KOPT-K1 (cell line): Measurements from ENCODE around the gene ABHD1.

ENCODE experiments used
- H3K27ac ChIP-seq: fragments of 200-600 bp; sonication (generic); 2 replicates; pipeline ENCODE4 v1.5.1; 2016; ENCODE audit warnings: antibody characterized with exemption, mild to moderate bottlenecking, low read depth, low read length; ENCODE audit not compliant: poor library complexity, severe bottlenecking
- H3K36me3 ChIP-seq: fragments of 200-600 bp; sonication (generic); 2 replicates; pipeline ENCODE4 v1.5.1; 2017; ENCODE audit warnings: antibody characterized with exemption, mild to moderate bottlenecking, low read length, moderate library complexity; ENCODE audit not compliant: insufficient read depth
- H3K9me3 ChIP-seq: fragments of 200-600 bp; sonication (generic); 2 replicates; pipeline ENCODE4 v1.5.1; 2017; ENCODE audit warnings: antibody characterized with exemption, low read length, mild to moderate bottlenecking; ENCODE audit not compliant: insufficient read depth, poor library complexity, severe bottlenecking

ABHD1 gene

GRCh38 chr2:27134781-27135477, 11.3 kb downstream of the ABHD1 start:
- Histone ChIP-seq H3K27ac (peak overlapping the region; percentile 71), H3K9me3 (no peaks in the 10 kb centered on the region), H3K36me3 (peaks cover 32% of the 10 kb centered on the region)

DNA sequence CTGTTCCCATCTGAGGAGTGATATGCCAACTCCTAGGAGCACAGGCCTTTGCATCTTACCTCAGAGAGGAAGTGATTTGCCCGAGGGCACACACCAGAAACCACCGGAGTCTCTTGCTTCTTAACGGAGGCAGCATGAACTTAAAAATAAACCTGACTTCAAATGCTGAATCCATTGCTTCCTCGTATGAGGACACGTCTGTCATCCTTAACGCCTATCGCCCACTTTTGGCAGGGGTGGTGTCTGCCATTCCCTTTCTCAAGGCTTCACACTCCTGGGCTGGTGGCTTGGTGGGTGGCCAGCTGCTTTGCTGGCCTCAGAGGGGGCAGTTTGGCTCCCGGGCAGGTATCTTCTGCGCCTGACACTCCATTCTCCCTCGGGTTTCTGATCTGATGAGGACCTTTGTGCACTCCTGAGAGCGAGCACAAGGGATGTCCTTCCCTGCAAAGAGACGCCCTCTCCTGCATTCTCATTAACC, 11.9 kb downstream of the ABHD1 start:
- no peak overlapping the region for H3K27ac ChIP-seq

GRCh38 chr2:27136751-27137150, 13.1 kb downstream of the ABHD1 start:
- H3K27ac ChIP-seq = no peak overlapping the region
- no peaks in the 10 kb centered on the region for H3K9me3 ChIP-seq
- peaks cover 14% of the 10 kb centered on the region for H3K36me3 ChIP-seq

More for the DNA sequence above, 11.9 kb downstream of the ABHD1 start:
- Histone ChIP-seq H3K36me3 (peaks cover 27% of the 10 kb centered on the region), H3K9me3 (no peaks in the 10 kb centered on the region)

- Histone ChIP-seq H3K27ac (no peak overlapping the region), H3K9me3 (peaks cover 4% of the 10 kb centered on the region), H3K36me3 (peaks cover 7% of the 10 kb centered on the region)
These were observed 13.8 kb downstream of the ABHD1 start for GRCh38 chr2:27137322-27137935.

GRCh38 chr2:27138111-27138510, 14.5 kb downstream of the ABHD1 start:
- peaks cover under 1% of the 10 kb centered on the region; the same call in 1 of the 2 replicates for H3K36me3 ChIP-seq
- peaks cover 11% of the 10 kb centered on the region for H3K9me3 ChIP-seq
- no peak overlapping the region for H3K27ac ChIP-seq

GRCh38 chr2:27139310-27139709, 15.7 kb downstream of the ABHD1 start, which contains the start of gene PRR30:
Gene PRR30 (minus strand): TSS chr2:27139410. CDS start chr2:27138329, 1,081 bp downstream.
- Histone ChIP-seq H3K36me3 (no peaks in the 10 kb centered on the region), H3K27ac (no peak within 1 kb of the TSS), H3K9me3 (peaks cover 15% of the 10 kb centered on the region)

DNA sequence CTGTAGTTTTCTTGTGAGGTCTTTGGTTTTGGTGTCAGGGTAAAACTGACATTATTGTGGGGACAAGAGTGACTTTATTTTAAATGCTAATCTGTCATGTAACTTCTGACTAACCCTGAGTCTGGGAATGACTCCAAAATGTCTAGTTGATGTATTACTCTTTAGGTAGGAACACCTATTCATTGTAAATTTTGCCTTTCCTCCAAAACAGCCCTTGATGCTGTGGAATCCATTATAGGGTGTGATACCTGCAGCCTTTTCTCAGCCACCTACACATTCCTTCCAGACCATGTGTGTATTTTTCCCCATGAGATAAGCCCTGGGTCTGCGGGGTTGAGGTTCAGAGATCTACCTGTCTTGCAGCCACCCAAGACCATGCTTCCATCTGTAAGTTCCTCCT, 19.7 kb downstream of the ABHD1 start:
- Histone ChIP-seq H3K9me3 (peaks cover 15% of the 10 kb centered on the region), H3K27ac (no peak overlapping the region), H3K36me3 (no peaks in the 10 kb centered on the region)

- H3K27ac ChIP-seq = no peak overlapping the region
- peaks cover 15% of the 10 kb centered on the region for H3K9me3 ChIP-seq
- no peaks in the 10 kb centered on the region for H3K36me3 ChIP-seq
These were observed 22.1 kb downstream of the ABHD1 start for GRCh38 chr2:27145682-27146081.

- H3K36me3 ChIP-seq = no peaks in the 10 kb centered on the region
These were observed 24.3 kb downstream of the ABHD1 start for GRCh38 chr2:27147935-27148334.

DNA sequence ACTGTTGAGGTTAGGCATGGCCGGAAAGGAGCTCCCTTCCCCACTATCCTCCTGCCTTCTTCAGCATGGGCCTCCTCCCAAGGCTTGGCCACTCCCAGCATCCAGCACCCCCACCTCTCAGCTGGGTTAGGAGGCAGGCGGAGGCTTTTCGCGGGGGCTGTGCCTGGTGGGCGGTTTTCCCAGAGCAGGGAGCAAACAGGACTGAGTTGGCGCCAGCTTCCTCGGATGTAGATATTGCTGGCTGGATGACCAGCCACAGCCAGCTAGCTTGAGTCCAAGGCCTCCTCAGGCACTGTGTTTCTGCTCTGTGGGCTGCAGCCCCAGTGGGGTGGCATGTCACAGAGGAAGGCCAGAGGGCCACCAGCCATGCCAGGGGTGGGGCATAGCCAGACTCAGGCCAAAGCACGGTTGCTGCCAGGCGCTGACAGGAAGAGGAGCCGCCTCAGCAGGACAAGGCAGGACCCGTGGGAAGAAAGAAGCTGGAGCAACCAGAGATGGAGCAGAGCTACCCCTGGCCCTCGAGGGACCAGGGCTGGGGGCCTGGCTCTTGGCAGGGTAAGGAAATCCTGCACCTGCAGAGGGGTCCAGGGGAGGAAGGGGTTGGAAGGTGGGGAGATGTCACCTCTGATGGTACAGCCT, 25.3 kb downstream of the ABHD1 start, which contains the start of gene TCF23:
TSS of gene TCF23 (plus strand) at position 204 of the 639 bp plus-strand sequence. CDS start at position 334, 130 bp downstream.
- no peak within 1 kb of the TSS for H3K27ac ChIP-seq
- H3K9me3 ChIP-seq = no peaks in the 10 kb centered on the region
- no peaks in the 10 kb centered on the region for H3K36me3 ChIP-seq

More at GRCh38 chr2:27147935-27148334, 24.3 kb downstream of the ABHD1 start:
- Histone ChIP-seq H3K27ac (no peak overlapping the region), H3K9me3 (peaks cover 6% of the 10 kb centered on the region)

- no peaks in the 10 kb centered on the region for H3K9me3 ChIP-seq
- H3K27ac ChIP-seq = no peak overlapping the region
- no peaks in the 10 kb centered on the region for H3K36me3 ChIP-seq
These were observed 26.2 kb downstream of the ABHD1 start for GRCh38 chr2:27149570-27150405.

DNA sequence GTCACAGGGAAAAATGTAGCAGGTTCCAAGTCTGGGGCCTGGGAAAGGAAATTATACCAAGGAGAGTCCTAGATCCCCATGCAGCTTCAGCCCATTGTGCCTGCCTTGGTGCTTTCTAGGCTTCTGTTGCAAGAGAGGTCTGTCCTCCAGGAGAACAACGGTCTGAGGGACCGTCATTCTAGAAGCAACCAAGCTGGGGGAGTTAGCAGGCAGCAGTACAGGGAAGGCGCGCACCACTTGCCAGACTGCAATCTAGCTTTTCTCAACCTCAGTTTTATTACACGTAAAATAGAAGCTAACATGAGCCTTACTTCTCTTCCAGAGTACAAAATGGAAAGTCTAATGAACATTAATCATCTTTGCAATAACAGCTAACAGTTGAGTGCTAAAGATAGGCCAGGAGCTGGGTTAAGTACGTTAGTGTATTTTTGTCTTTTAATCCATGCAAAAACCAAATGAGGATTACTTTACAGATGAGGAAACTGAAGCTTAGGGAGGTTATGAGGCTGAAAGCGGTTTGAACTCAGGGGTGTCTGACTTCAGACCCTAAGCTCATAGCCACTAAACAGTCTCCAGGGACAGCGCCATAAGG, 27.1 kb downstream of the ABHD1 start:
- Histone ChIP-seq H3K9me3 (no peaks in the 10 kb centered on the region), H3K27ac (no peak overlapping the region), H3K36me3 (no peaks in the 10 kb centered on the region)

DNA sequence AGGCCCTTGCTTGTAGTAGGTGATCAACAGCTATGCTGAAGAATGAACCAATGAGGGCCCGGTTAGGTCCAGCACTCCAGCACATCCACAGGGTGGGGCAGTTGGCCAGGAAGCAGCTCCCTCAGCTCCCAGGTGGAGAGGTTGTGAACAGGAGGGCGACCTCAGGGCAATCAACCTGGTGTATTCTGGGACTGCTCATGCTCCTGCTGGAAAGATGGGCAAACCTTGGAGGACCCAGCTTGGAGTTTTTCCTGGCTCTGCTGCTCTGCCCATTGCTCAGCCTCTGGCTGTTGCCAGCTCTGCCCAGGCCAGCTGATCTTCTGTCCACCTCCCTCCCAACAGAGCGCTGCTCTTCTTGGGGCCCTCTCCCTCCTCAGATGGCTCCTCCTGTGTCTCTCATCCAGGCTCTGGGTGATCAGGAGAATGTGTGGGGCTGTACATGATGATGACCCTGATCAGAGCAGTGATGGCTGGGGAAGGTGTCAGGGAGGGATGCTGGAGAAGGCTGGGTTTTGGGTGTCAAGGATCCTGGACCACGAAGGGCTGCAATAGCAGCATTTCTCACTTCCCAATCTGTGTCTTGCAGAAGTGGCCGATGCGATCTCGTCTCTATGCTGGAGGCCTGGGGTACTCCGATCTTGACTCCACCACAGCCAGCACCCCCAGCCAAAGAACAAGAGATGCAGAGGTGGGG, 28.6 kb downstream of the ABHD1 start:
- no peaks in the 10 kb centered on the region for H3K36me3 ChIP-seq
- no peak overlapping the region for H3K27ac ChIP-seq
- no peaks in the 10 kb centered on the region for H3K9me3 ChIP-seq
